ENCODE measurements around the gene CYTL1. TPM values are rescaled to one million over a fixed set of nuclear protein-coding genes. Genes with fewer than 3 reads are reported as not detected.

The CYTL1 gene
- polyA plus RNA-seq, 1 donor from 2014 or later = not detected

- H4K20me1 ChIP-seq (ENCODE audit: insufficient read depth) = no peaks in the 10 kb centered on the region
- TF ChIP-seq SMC3 (conservative IDR thresholded peaks at IDR 0.05; ENCODE audit: poor library complexity) (no peak), RAD21 (conservative IDR thresholded peaks at IDR 0.05) (no peak)
- no peaks in the 10 kb centered on the region for H3K27me3 ChIP-seq (ENCODE audit: insufficient read depth, low read depth, low read length)
- H3K79me2 ChIP-seq (replicated peaks; ENCODE audit: insufficient read depth, low read length) = no peaks in the 10 kb centered on the region
- H3K9me2 ChIP-seq (ENCODE audit: insufficient read depth, low read length) = no peaks in the 10 kb centered on the region
- peak overlapping the region; percentile 92 for H3K9ac ChIP-seq (ENCODE audit: low read length)
- H3K4me2 ChIP-seq (ENCODE audit: low read length) = peak overlapping the region; percentile 82
- H2AFZ ChIP-seq (ENCODE audit: low read depth, low read length) = peak overlapping the region; percentile 80
- peak overlapping the region; percentile 93 for H3K4me3 ChIP-seq (ENCODE audit: low read length)
- H3K9me3 ChIP-seq (ENCODE audit: low read length) = no peaks in the 10 kb centered on the region
- no peaks in the 10 kb centered on the region for H3F3A ChIP-seq (ENCODE audit: insufficient read depth, low read length, poor library complexity, severe bottlenecking)
- peak overlapping the region; percentile 84 for H3K27ac ChIP-seq (ENCODE audit: low read length)
- H3K36me3 ChIP-seq (ENCODE audit: insufficient read depth, low read length) = no peaks in the 10 kb centered on the region
Measured at GRCh38 chr4:5052204-5052702, 33.0 kb upstream of the CYTL1 start.

- Histone ChIP-seq H3K4me3 (ENCODE audit: low read length) (peak within 1 kb of the TSS; percentile 93), H3K4me2 (ENCODE audit: low read length) (peak within 1 kb of the TSS; percentile 86), H4K20me1 (ENCODE audit: insufficient read depth) (no peaks in the 10 kb centered on the region), H2AFZ (ENCODE audit: low read depth, low read length) (peak within 1 kb of the TSS; percentile 80), H3K27ac (ENCODE audit: low read length) (peak within 1 kb of the TSS; percentile 84), H3F3A (ENCODE audit: insufficient read depth, low read length, poor library complexity, severe bottlenecking) (no peaks in the 10 kb centered on the region), H3K9me3 (ENCODE audit: low read length) (no peaks in the 10 kb centered on the region), H3K79me2 (replicated peaks; ENCODE audit: insufficient read depth, low read length) (no peaks in the 10 kb centered on the region), H3K9me2 (ENCODE audit: insufficient read depth, low read length) (no peaks in the 10 kb centered on the region), H3K9ac (ENCODE audit: low read length) (peak within 1 kb of the TSS; percentile 92), H3K36me3 (ENCODE audit: insufficient read depth, low read length) (no peaks in the 10 kb centered on the region), H3K27me3 (ENCODE audit: insufficient read depth, low read depth, low read length) (no peaks in the 10 kb centered on the region)
- TF ChIP-seq MXI1 (conservative IDR thresholded peaks at IDR 0.05; ENCODE audit: poor library complexity, severe bottlenecking) (peak; percentile 65), TAF1 (IDR thresholded peaks at IDR 0.05; ENCODE audit: low read depth) (peak; percentile 20), EZH2 (IDR thresholded peaks at IDR 0.05; ENCODE audit: borderline replicate concordance, insufficient read depth, low read length, poor library complexity, severe bottlenecking) (no peak), SMC3 (conservative IDR thresholded peaks at IDR 0.05; ENCODE audit: poor library complexity) (peak; percentile 47), EP300 (conservative IDR thresholded peaks at IDR 0.05; ENCODE audit: poor library complexity, severe bottlenecking) (peak; percentile 14), CTCF (IDR thresholded peaks at IDR 0.05; ENCODE audit: poor library complexity, severe bottlenecking) (peak; percentile 39)
Measured at GRCh38 chr4:5051278-5052203, 32.3 kb upstream of the CYTL1 start, which contains the start of gene STK32B. STK32B (plus strand) TSS chr4:5051480.

- no peak for TF ChIP-seq EP300 (conservative IDR thresholded peaks at IDR 0.05; ENCODE audit: poor library complexity, severe bottlenecking)
- peak; percentile 29 for TF ChIP-seq TAF1 (IDR thresholded peaks at IDR 0.05; ENCODE audit: low read depth)
- peak; percentile 93 for TF ChIP-seq CTCF (IDR thresholded peaks at IDR 0.05; ENCODE audit: poor library complexity, severe bottlenecking)
- TF ChIP-seq SMC3 (conservative IDR thresholded peaks at IDR 0.05; ENCODE audit: poor library complexity) = peak; percentile 97
- peak; percentile 22 for TF ChIP-seq POLR2AphosphoS5 (IDR thresholded peaks at IDR 0.05)
- TF ChIP-seq REST (IDR thresholded peaks at IDR 0.05; ENCODE audit: borderline replicate concordance) = no peak
- TF ChIP-seq EZH2 (IDR thresholded peaks at IDR 0.05; ENCODE audit: borderline replicate concordance, insufficient read depth, low read length, poor library complexity, severe bottlenecking) = no peak
- TF ChIP-seq RAD21 (conservative IDR thresholded peaks at IDR 0.05) = peak; percentile 96
- TF ChIP-seq MXI1 (conservative IDR thresholded peaks at IDR 0.05; ENCODE audit: poor library complexity, severe bottlenecking) = no peak
- H3K9ac ChIP-seq (ENCODE audit: low read length) = peak overlapping the region; percentile 92
- peak overlapping the region; percentile 93 for H3K4me3 ChIP-seq (ENCODE audit: low read length)
- H3K9me3 ChIP-seq (ENCODE audit: low read length) = no peaks in the 10 kb centered on the region
- H3K79me2 ChIP-seq (replicated peaks; ENCODE audit: insufficient read depth, low read length) = no peaks in the 10 kb centered on the region
- no peaks in the 10 kb centered on the region for H3F3A ChIP-seq (ENCODE audit: insufficient read depth, low read length, poor library complexity, severe bottlenecking)
- no peaks in the 10 kb centered on the region for H4K20me1 ChIP-seq (ENCODE audit: insufficient read depth)
- H3K9me2 ChIP-seq (ENCODE audit: insufficient read depth, low read length) = no peaks in the 10 kb centered on the region
- no peaks in the 10 kb centered on the region for H3K27me3 ChIP-seq (ENCODE audit: insufficient read depth, low read depth, low read length)
- peak overlapping the region; percentile 86 for H3K4me2 ChIP-seq (ENCODE audit: low read length)
- H3K36me3 ChIP-seq (ENCODE audit: insufficient read depth, low read length) = no peaks in the 10 kb centered on the region
- peak overlapping the region; percentile 84 for H3K27ac ChIP-seq (ENCODE audit: low read length)
- H2AFZ ChIP-seq (ENCODE audit: low read depth, low read length) = peak overlapping the region; percentile 80
Measured at GRCh38 chr4:5050520-5051277, 31.4 kb upstream of the CYTL1 start.
